LNCAP (cell line): Measurements from ENCODE around the gene GLCE.

Experiments used
- CTCF ChIP-seq: fragments of 450-650 bp; IDR thresholded peaks from 2 replicates; pipeline ENCODE4 v1.5.1; 2017; ENCODE audit warnings: mild to moderate bottlenecking

The GLCE gene

GRCh38 chr15:69131362-69132220 lies 28.8 kb upstream of the GLCE start:
- no peak for TF ChIP-seq CTCF

GRCh38 chr15:69132430-69132829 lies 28.0 kb upstream of the GLCE start:
- no peak for TF ChIP-seq CTCF

- TF ChIP-seq CTCF, result no peak
Observed at GRCh38 chr15:69132977-69133861, 27.2 kb upstream of the GLCE start.

GRCh38 chr15:69133862-69134519 lies 26.4 kb upstream of the GLCE start:
- TF ChIP-seq CTCF, result no peak

- TF ChIP-seq CTCF, result no peak
Observed at GRCh38 chr15:69134791-69135190, 25.6 kb upstream of the GLCE start.

- TF ChIP-seq CTCF, result no peak
Observed at GRCh38 chr15:69135499-69135898, 24.9 kb upstream of the GLCE start.

GRCh38 chr15:69138963-69139362 lies 21.5 kb upstream of the GLCE start:
- no peak for TF ChIP-seq CTCF
